ENCODE data around the gene ZNF200. TPM values are rescaled to one million over a fixed set of nuclear protein-coding genes. Genes with fewer than 3 reads are reported as not detected.

The ZNF200 gene
- total RNA-seq, 1 experiment from 2014 or later = 13.2 TPM

DNA sequence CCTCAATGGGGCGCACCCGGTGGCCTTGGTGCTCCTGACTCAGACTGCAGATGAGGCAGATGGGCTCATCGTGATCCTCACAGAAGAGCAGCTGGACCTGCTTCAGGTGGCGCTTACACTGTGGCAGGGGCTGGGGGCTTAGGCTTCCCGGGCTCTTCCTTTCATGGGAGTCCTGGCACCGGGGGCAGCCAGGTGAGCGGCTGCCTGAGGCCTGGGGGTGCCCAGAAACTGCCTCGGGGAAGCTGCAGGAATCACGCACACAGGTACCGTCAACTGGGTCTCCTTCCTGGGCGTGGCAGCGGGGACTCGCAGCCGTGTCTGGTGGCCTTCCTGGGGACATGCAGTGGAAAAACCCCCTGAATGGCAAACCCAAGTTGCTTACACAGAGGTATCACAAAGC lies 14.5 kb upstream of the ZNF200 start:
- ChIA-PET CTCF (no interaction called here), POLR2A (ENCODE audit: unreplicated experiment) (no interaction called here)
- BruUV-seq (replicated peaks) = no TSS peak
- Histone ChIP-seq H3K36me3 (ENCODE audit: low read depth) (no peaks in the 10 kb centered on the region), H3K79me2 (ENCODE audit: low read depth) (no peaks in the 10 kb centered on the region), H3K9me3 (ENCODE audit: insufficient read depth, low read depth) (no peaks in the 10 kb centered on the region), H3K4me1 (replicated peaks; ENCODE audit: insufficient read depth) (no peaks in the 10 kb centered on the region), H3K9me2 (ENCODE audit: insufficient read depth) (no peaks in the 10 kb centered on the region), H2AFZ (no peak overlapping the region), H3F3A (ENCODE audit: insufficient read depth, low read depth) (no peaks in the 10 kb centered on the region), H3K27me3 (ENCODE audit: insufficient read depth, low read depth) (0 out of 2 replicates have a peak, but pooled peaks cover 5% of the 10 kb centered on the region), H3K4me3 (no peak overlapping the region), H4K20me1 (ENCODE audit: insufficient read depth) (no peaks in the 10 kb centered on the region), H3K27ac (no peak overlapping the region), H3K4me2 (no peak overlapping the region)
- TF ChIP-seq EZH2 (IDR thresholded peaks at IDR 0.05; ENCODE audit: low read depth) = no peak
- TF ChIP-seq CTCF (conservative IDR thresholded peaks at IDR 0.05) = no peak
- intact Hi-C loops (cut with micrococcal nuclease; ENCODE audit: unreplicated experiment) = no loop called here
- no peak for DNase-seq

DNA sequence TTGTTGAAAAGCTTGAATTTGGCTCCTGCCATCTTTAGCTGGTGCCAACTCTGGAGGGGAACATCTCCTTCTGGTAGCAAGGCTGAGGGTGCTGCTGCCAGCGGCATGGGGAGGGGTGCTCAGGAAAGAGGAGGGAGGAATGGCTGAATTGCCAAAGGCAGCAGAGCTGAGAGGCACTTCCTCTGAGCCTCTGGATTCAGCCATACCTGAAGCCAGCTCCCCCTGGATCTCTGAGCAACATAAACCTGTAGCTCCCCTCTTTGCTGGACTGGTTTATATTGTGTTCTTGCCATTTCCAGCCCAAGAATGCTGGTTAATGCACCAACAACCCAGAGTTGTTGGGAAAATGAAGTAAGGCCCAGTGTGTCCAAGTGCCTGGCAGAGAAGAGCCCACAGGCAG lies 14.1 kb upstream of the ZNF200 start:
- H3F3A ChIP-seq (ENCODE audit: insufficient read depth, low read depth) = no peaks in the 10 kb centered on the region
- DNase-seq = no peak
- TF ChIP-seq CTCF (conservative IDR thresholded peaks at IDR 0.05) (no peak), EZH2 (IDR thresholded peaks at IDR 0.05; ENCODE audit: low read depth) (no peak)
- no peaks in the 10 kb centered on the region for H3K36me3 ChIP-seq (ENCODE audit: low read depth)
- no peaks in the 10 kb centered on the region for H3K9me3 ChIP-seq (ENCODE audit: insufficient read depth, low read depth)
- H3K4me1 ChIP-seq (replicated peaks; ENCODE audit: insufficient read depth) = 0 out of 2 replicates have a peak, but pooled peaks cover 1% of the 10 kb centered on the region
- H3K27ac ChIP-seq = no peak overlapping the region
- intact Hi-C loops (cut with micrococcal nuclease; ENCODE audit: unreplicated experiment) = no loop called here
- no peaks in the 10 kb centered on the region for H3K79me2 ChIP-seq (ENCODE audit: low read depth)
- H3K27me3 ChIP-seq (ENCODE audit: insufficient read depth, low read depth) = 0 out of 2 replicates have a peak, but pooled peaks cover 5% of the 10 kb centered on the region
- H2AFZ ChIP-seq = no peak overlapping the region
- no peak overlapping the region for H3K4me3 ChIP-seq
- H3K9me2 ChIP-seq (ENCODE audit: insufficient read depth) = no peaks in the 10 kb centered on the region
- H3K4me2 ChIP-seq = no peak overlapping the region
- BruUV-seq (replicated peaks) = no TSS peak
- CTCF ChIA-PET = no interaction called here
- POLR2A ChIA-PET (ENCODE audit: unreplicated experiment) = no interaction called here
- H4K20me1 ChIP-seq (ENCODE audit: insufficient read depth) = no peaks in the 10 kb centered on the region

DNA sequence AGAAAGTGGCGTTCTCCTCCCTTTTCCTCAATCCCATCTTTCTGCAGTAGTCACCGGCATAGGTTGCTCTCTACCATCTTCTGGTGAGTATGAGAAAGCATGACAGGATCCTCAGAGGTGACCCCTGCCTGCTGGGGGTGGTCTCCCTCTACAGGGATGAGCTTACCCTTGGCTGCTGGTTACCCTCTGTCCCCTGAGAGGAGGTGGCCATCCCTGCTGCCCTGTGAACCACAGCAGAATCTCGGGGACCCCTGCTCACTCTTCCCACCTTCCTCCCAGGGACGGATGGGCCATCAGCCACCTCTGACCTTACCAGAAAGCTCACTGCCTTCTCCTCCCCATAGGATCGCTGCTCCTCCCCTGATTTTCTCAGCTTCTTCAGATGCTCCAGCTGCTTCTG lies 13.6 kb upstream of the ZNF200 start:
- H4K20me1 ChIP-seq (ENCODE audit: insufficient read depth) = no peaks in the 10 kb centered on the region
- no peaks in the 10 kb centered on the region for H3K36me3 ChIP-seq (ENCODE audit: low read depth)
- no peaks in the 10 kb centered on the region for H3K79me2 ChIP-seq (ENCODE audit: low read depth)
- no peak overlapping the region for H3K4me3 ChIP-seq
- H3K9me3 ChIP-seq (ENCODE audit: insufficient read depth, low read depth) = no peaks in the 10 kb centered on the region
- no peaks in the 10 kb centered on the region for H3K9me2 ChIP-seq (ENCODE audit: insufficient read depth)
- no peak for DNase-seq
- CTCF ChIA-PET = no interaction called here
- intact Hi-C loops (cut with micrococcal nuclease; ENCODE audit: unreplicated experiment) = no loop called here
- no TSS peak for BruUV-seq (replicated peaks)
- H3K4me1 ChIP-seq (replicated peaks; ENCODE audit: insufficient read depth) = 0 out of 2 replicates have a peak, but pooled peaks cover 4% of the 10 kb centered on the region
- 0 out of 2 replicates have a peak, but pooled peaks cover 3% of the 10 kb centered on the region for H3K27me3 ChIP-seq (ENCODE audit: insufficient read depth, low read depth)
- no peak overlapping the region for H3K4me2 ChIP-seq
- no peak for TF ChIP-seq EZH2 (IDR thresholded peaks at IDR 0.05; ENCODE audit: low read depth)
- TF ChIP-seq CTCF (conservative IDR thresholded peaks at IDR 0.05) = no peak
- POLR2A ChIA-PET (ENCODE audit: unreplicated experiment) = no interaction called here
- H3F3A ChIP-seq (ENCODE audit: insufficient read depth, low read depth) = no peaks in the 10 kb centered on the region
- no peak overlapping the region for H2AFZ ChIP-seq
- no peak overlapping the region for H3K27ac ChIP-seq
